Activated naive CD8-positive, alpha-beta T cell treated with anti-CD3 and anti-CD28 coated beads for 36 hours (primary cell): Measurements from ENCODE around the gene SERINC5. TPM values are rescaled to one million over a fixed set of nuclear protein-coding genes. Genes with fewer than 3 reads are reported as not detected.
A peak's percentile ranks its signal among the peaks of the same experiment; 100 is the strongest.
"Not testable (repeated sequence)": the region's sequence is repeated elsewhere in the genome, so short reads cannot be mapped to it uniquely, and the experiment has no call there.

Source experiments
- DNase-seq: peaks from one replicate; pipeline ENCODE4 v3.0.0; 2021
- H3K27ac Mint-ChIP-seq: one replicate; pipeline ENCODE4 v1.8.0; 2022; ENCODE audit warnings: mild to moderate bottlenecking, moderate library complexity, mixed read lengths
- H3K27me3 Mint-ChIP-seq: one replicate; pipeline ENCODE4 v1.8.0; 2022; ENCODE audit warnings: mild to moderate bottlenecking, mixed read lengths
- H3K36me3 Mint-ChIP-seq: one replicate; pipeline ENCODE4 v1.8.0; 2021; ENCODE audit warnings: mild to moderate bottlenecking, mixed read lengths
- H3K4me1 Mint-ChIP-seq: one replicate; pipeline ENCODE4 v1.8.0; 2021; ENCODE audit warnings: mixed read lengths
- H3K4me3 Mint-ChIP-seq: one replicate; pipeline ENCODE4 v1.8.0; 2022; ENCODE audit warnings: mild to moderate bottlenecking, moderate library complexity, mixed read lengths
- H3K9me3 Mint-ChIP-seq: one replicate; pipeline ENCODE4 v1.8.0; 2022; ENCODE audit warnings: mixed read lengths
- total RNA-seq, 2 experiments: library from RNA; stranded (reverse); gene quantifications; one replicate each; pipeline ENCODE4 v1.2.3, GENCODE V29; 2021

SERINC5 gene
- total RNA-seq: 10 to 100 TPM; 22.0 to 25.1 TPM

- peaks cover 35% of the 10 kb centered on the region for H3K36me3 Mint-ChIP-seq
- H3K4me1 Mint-ChIP-seq: peaks cover 48% of the 10 kb centered on the region
Measured at GRCh38 chr5:80255811-80256712, at the start of gene SERINC5. SERINC5 (minus strand) TSS chr5:80256048; CDS start chr5:80255922, 126 bp downstream.

GRCh38 chr5:80302636-80303035 lies 46.8 kb upstream of the SERINC5 start:
- no peaks in the 10 kb centered on the region for H3K4me1 Mint-ChIP-seq
- no peak overlapping the region for H3K27ac Mint-ChIP-seq
- H3K9me3 Mint-ChIP-seq: no peaks in the 10 kb centered on the region
- H3K4me3 Mint-ChIP-seq: no peak overlapping the region
- H3K36me3 Mint-ChIP-seq: no peaks in the 10 kb centered on the region
- DNase-seq: no peak
- no peaks in the 10 kb centered on the region for H3K27me3 Mint-ChIP-seq

More at GRCh38 chr5:80255811-80256712, at the start of gene SERINC5:
- Mint-ChIP-seq H3K27ac (peak within 1 kb of the TSS; percentile 98), H3K4me3 (peak within 1 kb of the TSS; percentile 97), H3K27me3 (no peaks in the 10 kb centered on the region), H3K9me3 (no peaks in the 10 kb centered on the region)
- peak; percentile 92 for DNase-seq

- not testable (repeated sequence) for H3K4me1 Mint-ChIP-seq
Measured at GRCh38 chr5:80301342-80301741, 45.5 kb upstream of the SERINC5 start.

GRCh38 chr5:80300796-80301195 lies 44.9 kb upstream of the SERINC5 start:
- not testable (repeated sequence) for H3K27me3 Mint-ChIP-seq, H3K36me3 Mint-ChIP-seq, H3K4me3 Mint-ChIP-seq, DNase-seq, H3K4me1 Mint-ChIP-seq, H3K27ac Mint-ChIP-seq, H3K9me3 Mint-ChIP-seq

More at GRCh38 chr5:80301342-80301741, 45.5 kb upstream of the SERINC5 start:
- H3K4me3 Mint-ChIP-seq, H3K27ac Mint-ChIP-seq, H3K27me3 Mint-ChIP-seq, H3K36me3 Mint-ChIP-seq, DNase-seq, H3K9me3 Mint-ChIP-seq: not testable (repeated sequence)

- no peaks in the 10 kb centered on the region for H3K36me3 Mint-ChIP-seq
- no peak overlapping the region for H3K4me3 Mint-ChIP-seq
- no peak overlapping the region for H3K27ac Mint-ChIP-seq
- H3K9me3 Mint-ChIP-seq: no peaks in the 10 kb centered on the region
- H3K27me3 Mint-ChIP-seq: no peaks in the 10 kb centered on the region
- DNase-seq: no peak
- H3K4me1 Mint-ChIP-seq: no peaks in the 10 kb centered on the region
Measured at GRCh38 chr5:80300125-80300524, 44.3 kb upstream of the SERINC5 start.

GRCh38 chr5:80299601-80300000 lies 43.8 kb upstream of the SERINC5 start:
- Mint-ChIP-seq H3K4me1 (no peaks in the 10 kb centered on the region), H3K4me3 (no peak overlapping the region), H3K27me3 (no peaks in the 10 kb centered on the region), H3K9me3 (no peaks in the 10 kb centered on the region), H3K27ac (no peak overlapping the region), H3K36me3 (no peaks in the 10 kb centered on the region)
- no peak for DNase-seq

- Mint-ChIP-seq H3K4me1 (no peaks in the 10 kb centered on the region), H3K27ac (no peak overlapping the region), H3K4me3 (no peak overlapping the region), H3K27me3 (no peaks in the 10 kb centered on the region), H3K36me3 (no peaks in the 10 kb centered on the region), H3K9me3 (no peaks in the 10 kb centered on the region)
- DNase-seq: no peak
Measured at GRCh38 chr5:80296121-80296520, 40.3 kb upstream of the SERINC5 start.

GRCh38 chr5:80291761-80292160 lies 35.9 kb upstream of the SERINC5 start:
- Mint-ChIP-seq H3K27ac (no peak overlapping the region), H3K27me3 (no peaks in the 10 kb centered on the region), H3K4me1 (no peaks in the 10 kb centered on the region), H3K36me3 (no peaks in the 10 kb centered on the region), H3K9me3 (no peaks in the 10 kb centered on the region), H3K4me3 (no peak overlapping the region)
- no peak for DNase-seq

- H3K9me3 Mint-ChIP-seq: no peaks in the 10 kb centered on the region
- H3K4me3 Mint-ChIP-seq: no peak overlapping the region
- no peaks in the 10 kb centered on the region for H3K36me3 Mint-ChIP-seq
- H3K27ac Mint-ChIP-seq: no peak overlapping the region
- no peaks in the 10 kb centered on the region for H3K27me3 Mint-ChIP-seq
- peaks cover 9% of the 10 kb centered on the region for H3K4me1 Mint-ChIP-seq
- DNase-seq: no peak
Measured at GRCh38 chr5:80289320-80289719, 33.5 kb upstream of the SERINC5 start.

- H3K27me3 Mint-ChIP-seq: no peaks in the 10 kb centered on the region
- no peak overlapping the region for H3K4me3 Mint-ChIP-seq
- DNase-seq: no peak
- H3K4me1 Mint-ChIP-seq: peaks cover 15% of the 10 kb centered on the region
- no peaks in the 10 kb centered on the region for H3K36me3 Mint-ChIP-seq
- H3K27ac Mint-ChIP-seq: no peak overlapping the region
- peaks cover 5% of the 10 kb centered on the region for H3K9me3 Mint-ChIP-seq
Measured at GRCh38 chr5:80288177-80288576, 32.3 kb upstream of the SERINC5 start.

GRCh38 chr5:80284720-80285119 lies 28.9 kb upstream of the SERINC5 start:
- DNase-seq: peak; percentile 29
- Mint-ChIP-seq H3K36me3 (no peaks in the 10 kb centered on the region), H3K27ac (peak overlapping the region; percentile 83), H3K4me3 (no peak overlapping the region), H3K9me3 (peaks cover 6% of the 10 kb centered on the region), H3K27me3 (no peaks in the 10 kb centered on the region), H3K4me1 (peaks cover 24% of the 10 kb centered on the region)

- peak overlapping the region; percentile 78 for H3K27ac Mint-ChIP-seq
- no peak overlapping the region for H3K4me3 Mint-ChIP-seq
- peaks cover 24% of the 10 kb centered on the region for H3K4me1 Mint-ChIP-seq
- peaks cover 6% of the 10 kb centered on the region for H3K9me3 Mint-ChIP-seq
- H3K36me3 Mint-ChIP-seq: no peaks in the 10 kb centered on the region
- no peaks in the 10 kb centered on the region for H3K27me3 Mint-ChIP-seq
- no peak for DNase-seq
Measured at GRCh38 chr5:80283360-80283759, 27.5 kb upstream of the SERINC5 start.

GRCh38 chr5:80282054-80282453 lies 26.2 kb upstream of the SERINC5 start:
- H3K4me3 Mint-ChIP-seq: no peak overlapping the region

GRCh38 chr5:80277191-80277590 lies 21.3 kb upstream of the SERINC5 start:
- no peaks in the 10 kb centered on the region for H3K36me3 Mint-ChIP-seq
- no peaks in the 10 kb centered on the region for H3K27me3 Mint-ChIP-seq
- no peak for DNase-seq
- peaks cover 10% of the 10 kb centered on the region for H3K4me1 Mint-ChIP-seq
- no peaks in the 10 kb centered on the region for H3K9me3 Mint-ChIP-seq
- H3K4me3 Mint-ChIP-seq: no peak overlapping the region
- no peak overlapping the region for H3K27ac Mint-ChIP-seq

More at GRCh38 chr5:80282054-80282453, 26.2 kb upstream of the SERINC5 start:
- Mint-ChIP-seq H3K4me1 (peaks cover 24% of the 10 kb centered on the region), H3K27me3 (no peaks in the 10 kb centered on the region), H3K36me3 (no peaks in the 10 kb centered on the region), H3K27ac (no peak overlapping the region), H3K9me3 (peaks cover 6% of the 10 kb centered on the region)
- no peak for DNase-seq

GRCh38 chr5:80276186-80276585 lies 20.3 kb upstream of the SERINC5 start:
- H3K27ac Mint-ChIP-seq: no peak overlapping the region
- H3K36me3 Mint-ChIP-seq: no peaks in the 10 kb centered on the region
- H3K4me3 Mint-ChIP-seq: no peak overlapping the region
- H3K27me3 Mint-ChIP-seq: no peaks in the 10 kb centered on the region
- H3K9me3 Mint-ChIP-seq: no peaks in the 10 kb centered on the region
- no peak for DNase-seq
- H3K4me1 Mint-ChIP-seq: peaks cover 12% of the 10 kb centered on the region

GRCh38 chr5:80275347-80275746 lies 19.5 kb upstream of the SERINC5 start:
- Mint-ChIP-seq H3K27me3 (no peaks in the 10 kb centered on the region), H3K36me3 (no peaks in the 10 kb centered on the region), H3K4me3 (no peak overlapping the region), H3K4me1 (peaks cover 16% of the 10 kb centered on the region), H3K27ac (no peak overlapping the region), H3K9me3 (no peaks in the 10 kb centered on the region)
- DNase-seq: no peak
